Measurements from ENCODE around the gene SAFB. TPM values are rescaled to one million over a fixed set of nuclear protein-coding genes. Genes with fewer than 3 reads are reported as not detected.

Gene SAFB
- total RNA-seq, 1 donor from 2014 or later, result 76.6 TPM

Small RNA genes lying within 50 kb of the gene (small RNA-seq; reads per million reads assigned to genes)
- not detected for gene SNRPEP4

Other genes with a start within 250 kb of the SAFB start
- gene ZNRF4, start 167.7 kb upstream of the SAFB start, total RNA-seq, result not detected
- gene TINCR, start 55.1 kb upstream of the SAFB start, total RNA-seq, result 0.31 TPM
- 44.3 TPM for gene SAFB2, start 307 bp upstream of the SAFB start, total RNA-seq
- 16.2 TPM for gene MICOS13, start 57.4 kb downstream of the SAFB start, total RNA-seq
- gene HSD11B1L, start 57.9 kb downstream of the SAFB start, total RNA-seq, result 16.7 TPM
- 299 TPM for gene RPL36, start 67.2 kb downstream of the SAFB start, total RNA-seq
- 39.6 TPM for gene LONP1, start 97.1 kb downstream of the SAFB start, total RNA-seq
- gene CATSPERD, start 97.6 kb downstream of the SAFB start, total RNA-seq, result not detected
- 0.16 TPM for gene PRR22, start 161.7 kb downstream of the SAFB start, total RNA-seq
- gene DUS3L, start 168.1 kb downstream of the SAFB start, total RNA-seq, result 13.3 TPM
- gene NRTN, start 182.0 kb downstream of the SAFB start, total RNA-seq, result not detected
- not detected for gene FUT6, start 216.6 kb downstream of the SAFB start, total RNA-seq
- gene FUT3, start 228.4 kb downstream of the SAFB start, total RNA-seq, result not detected
- gene FUT5, start 247.5 kb downstream of the SAFB start, total RNA-seq, result not detected